Measurements from ENCODE around the gene FAM3C. TPM values are rescaled to one million over a fixed set of nuclear protein-coding genes. Genes with fewer than 3 reads are reported as not detected.

Gene FAM3C
- total RNA-seq, 1 donor from 2014 or later, result 42.6 TPM

- Histone ChIP-seq H3K4me3 (ENCODE audit: low read depth, low read length) (no peak overlapping the region), H3K36me3 (ENCODE audit: control insufficient read depth, insufficient read depth, low read length) (no peaks in the 10 kb centered on the region), H3K27me3 (ENCODE audit: control insufficient read depth, insufficient read depth, low read length) (no peaks in the 10 kb centered on the region)
- FAIRE-seq (no peak), DNase-seq (ENCODE audit: low read depth) (no peak)
- no peak for TF ChIP-seq CTCF (IDR thresholded peaks at IDR 0.05; ENCODE audit: insufficient read depth, low read length, severe bottlenecking)
These were observed 20.4 kb upstream of the FAM3C start for GRCh38 chr7:121416533-121416932.

GRCh38 chr7:121414436-121414835 is 18.3 kb upstream of the FAM3C start:
- no peak for DNase-seq (ENCODE audit: low read depth)
- Histone ChIP-seq H3K27me3 (ENCODE audit: control insufficient read depth, insufficient read depth, low read length) (no peaks in the 10 kb centered on the region), H3K36me3 (ENCODE audit: control insufficient read depth, insufficient read depth, low read length) (no peaks in the 10 kb centered on the region), H3K4me3 (ENCODE audit: low read depth, low read length) (no peak overlapping the region)
- no peak for TF ChIP-seq CTCF (IDR thresholded peaks at IDR 0.05; ENCODE audit: insufficient read depth, low read length, severe bottlenecking)
- no peak for FAIRE-seq

GRCh38 chr7:121411597-121411979 is 15.5 kb upstream of the FAM3C start:
- no peaks in the 10 kb centered on the region for H3K27me3 ChIP-seq (ENCODE audit: control insufficient read depth, insufficient read depth, low read length)
- DNase-seq (ENCODE audit: low read depth) (no peak), FAIRE-seq (no peak)
- H3K36me3 ChIP-seq (ENCODE audit: control insufficient read depth, insufficient read depth, low read length), result no peaks in the 10 kb centered on the region
- no peak overlapping the region for H3K4me3 ChIP-seq (ENCODE audit: low read depth, low read length)
- no peak for TF ChIP-seq CTCF (IDR thresholded peaks at IDR 0.05; ENCODE audit: insufficient read depth, low read length, severe bottlenecking)

GRCh38 chr7:121410829-121411596 is 14.9 kb upstream of the FAM3C start:
- Histone ChIP-seq H3K27me3 (ENCODE audit: control insufficient read depth, insufficient read depth, low read length) (no peaks in the 10 kb centered on the region), H3K36me3 (ENCODE audit: control insufficient read depth, insufficient read depth, low read length) (no peaks in the 10 kb centered on the region), H3K4me3 (ENCODE audit: low read depth, low read length) (no peak overlapping the region)
- no peak for TF ChIP-seq CTCF (IDR thresholded peaks at IDR 0.05; ENCODE audit: insufficient read depth, low read length, severe bottlenecking)
- FAIRE-seq (no peak), DNase-seq (ENCODE audit: low read depth) (no peak)

- no peaks in the 10 kb centered on the region for H3K36me3 ChIP-seq (ENCODE audit: control insufficient read depth, insufficient read depth, low read length)
- DNase-seq (ENCODE audit: low read depth), result no peak
- FAIRE-seq, result no peak
- no peaks in the 10 kb centered on the region for H3K27me3 ChIP-seq (ENCODE audit: control insufficient read depth, insufficient read depth, low read length)
- TF ChIP-seq CTCF (IDR thresholded peaks at IDR 0.05; ENCODE audit: insufficient read depth, low read length, severe bottlenecking), result no peak
- H3K4me3 ChIP-seq (ENCODE audit: low read depth, low read length), result no peak overlapping the region
These were observed 10.8 kb upstream of the FAM3C start for GRCh38 chr7:121406944-121407343.

- H3K4me3 ChIP-seq (ENCODE audit: low read depth, low read length), result no peak overlapping the region
- DNase-seq (ENCODE audit: low read depth), result no peak
- no peaks in the 10 kb centered on the region for H3K36me3 ChIP-seq (ENCODE audit: control insufficient read depth, insufficient read depth, low read length)
- no peak for FAIRE-seq
- no peaks in the 10 kb centered on the region for H3K27me3 ChIP-seq (ENCODE audit: control insufficient read depth, insufficient read depth, low read length)
- TF ChIP-seq CTCF (IDR thresholded peaks at IDR 0.05; ENCODE audit: insufficient read depth, low read length, severe bottlenecking), result no peak
These were observed 10.4 kb upstream of the FAM3C start for GRCh38 chr7:121406461-121406860.
